ENCODE results near the gene TSPAN11. TPM values are rescaled to one million over a fixed set of nuclear protein-coding genes. Genes with fewer than 3 reads are reported as not detected.

Gene TSPAN11
- total and polyA plus RNA-seq, 2 of the 4 experiments (the other 2 are of a cell fraction) = 0.18 to 0.26 TPM

- no peak overlapping the region for H3K56ac ChIP-seq (ENCODE audit: extremely low read depth, insufficient read depth, low read length)
- no peaks in the 10 kb centered on the region for H4K20me1 ChIP-seq (ENCODE audit: insufficient read depth, low read length)
- no peak overlapping the region for H3K4me2 ChIP-seq (ENCODE audit: low read depth, low read length)
- H3K4me1 ChIP-seq (ENCODE audit: control insufficient read depth, insufficient read depth, low read length) = no peaks in the 10 kb centered on the region
- H2AFZ ChIP-seq (replicated peaks; ENCODE audit: low read length, poor library complexity) = no peak overlapping the region
- TF ChIP-seq MAFK (IDR thresholded peaks at IDR 0.05; ENCODE audit: low read depth, low read length) (no peak), RFX5 (IDR thresholded peaks at IDR 0.05; ENCODE audit: low read depth, low read length) (no peak), RAD21 (IDR thresholded peaks at IDR 0.05; ENCODE audit: low read length) (no peak), SMC3 (IDR thresholded peaks at IDR 0.05; ENCODE audit: low read depth, low read length) (no peak), BHLHE40 (IDR thresholded peaks at IDR 0.05; ENCODE audit: low read depth, low read length) (no peak), USF2 (IDR thresholded peaks at IDR 0.05; ENCODE audit: low read depth, low read length) (no peak), ELK1 (IDR thresholded peaks at IDR 0.05; ENCODE audit: borderline replicate concordance, low read depth, low read length) (no peak), POLR2A (IDR thresholded peaks at IDR 0.05; ENCODE audit: low read depth, low read length) (no peak), NFE2L2 (IDR thresholded peaks at IDR 0.05; ENCODE audit: low read depth, low read length) (no peak)
- peaks cover 2% of the 10 kb centered on the region; the same call in 1 of the 2 replicates for H3K27me3 ChIP-seq (ENCODE audit: control insufficient read depth, insufficient read depth, low read length)
- no peaks in the 10 kb centered on the region for H3K9me1 ChIP-seq (ENCODE audit: insufficient read depth, low read length)
- no peak overlapping the region for H2BK15ac ChIP-seq (ENCODE audit: low read depth, low read length)
- no peaks in the 10 kb centered on the region for H3K79me1 ChIP-seq (ENCODE audit: low read depth in 1 of 2, low read length in 2 of 2)
- intact Hi-C loops (cut with micrococcal nuclease) (no loop called here), in situ Hi-C loops (cut with MboI; ENCODE audit: low sequenced_read_pairs) (no loop called here), dilution Hi-C loops (cut with HindIII; ENCODE audit: low sequenced_read_pairs, unreplicated experiment) (no loop called here)
- H2BK120ac ChIP-seq (ENCODE audit: low read depth, low read length) = no peak overlapping the region
- no peak overlapping the region for H3K14ac ChIP-seq (replicated peaks; ENCODE audit: low read depth, low read length)
- ATAC-seq (ENCODE audit: low read depth) (peak; percentile 75), DNase-seq (peak; percentile 13)
- H2AK5ac ChIP-seq (ENCODE audit: low read depth, low read length) = no peak overlapping the region
- WGBS, 2 experiments (ENCODE audit: extremely low coverage in 2 of 2, insufficient read length in 1 of 2) = 38% methylated on average over 2 of the region's 3 CpGs; no CpG with 5 or more reads in 1 of the 2 experiments
- H3K9ac ChIP-seq (ENCODE audit: low read depth, low read length) = no peak overlapping the region
- no peak overlapping the region for H3K27ac ChIP-seq (ENCODE audit: insufficient read depth, low read length)
- no peak overlapping the region for H3K18ac ChIP-seq (ENCODE audit: low read depth, low read length)
- H2AK9ac ChIP-seq (replicated peaks; ENCODE audit: low read depth, low read length, poor library complexity) = no peak overlapping the region
- no peak overlapping the region for H2BK20ac ChIP-seq (ENCODE audit: low read depth, low read length)
- H3K36me3 ChIP-seq (ENCODE audit: control insufficient read depth, insufficient read depth, low read length) = no peaks in the 10 kb centered on the region
- ChIA-PET POLR2A (ENCODE audit: unreplicated experiment) (no interaction called here), CTCF (no interaction called here)
- H4K91ac ChIP-seq (ENCODE audit: insufficient read depth, low read depth, low read length) = no peak overlapping the region
- H3K9me3 ChIP-seq (ENCODE audit: control insufficient read depth, insufficient read depth, low read length) = no peaks in the 10 kb centered on the region
- H3K23ac ChIP-seq (ENCODE audit: low read depth, low read length) = no peak overlapping the region
- no TSS peak for BruUV-seq (replicated peaks)
- H2BK5ac ChIP-seq (ENCODE audit: low read depth, low read length, poor library complexity, severe bottlenecking) = no peak overlapping the region
- H3K4me3 ChIP-seq (ENCODE audit: insufficient read depth, low read depth, low read length) = no peak overlapping the region
- no peak overlapping the region for H4K8ac ChIP-seq (ENCODE audit: low read depth in 2 of 2, low read length in 2 of 2)
- H3K4ac ChIP-seq (ENCODE audit: low read depth, low read length) = no peak overlapping the region
- no peak overlapping the region for H4K5ac ChIP-seq (ENCODE audit: low read depth, low read length)
Observed at GRCh38 chr12:30896461-30896860, 30.1 kb upstream of the TSPAN11 start.

Data from IMR-90 (cell line).